ENCODE results near the gene SLC7A8.

Gene SLC7A8

DNA sequence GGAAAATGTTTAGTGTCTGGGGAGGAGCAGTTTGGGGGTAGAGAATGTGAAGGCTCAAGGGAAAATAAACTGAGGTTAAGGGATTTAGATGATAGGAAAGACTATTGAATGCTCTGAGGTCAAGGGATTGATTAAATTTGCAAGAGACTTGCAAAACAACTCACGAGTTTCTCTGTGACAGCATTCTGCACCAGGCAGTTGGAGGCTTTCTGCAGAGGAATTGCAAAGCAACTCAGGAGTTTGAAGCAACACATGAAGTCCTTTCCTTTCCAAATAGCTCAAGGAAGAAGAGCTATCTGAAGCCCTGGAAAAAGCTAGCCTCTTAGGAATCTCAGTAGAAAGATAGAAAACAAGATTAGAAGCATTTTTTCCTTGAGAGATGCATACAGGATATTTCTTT lies 23.9 kb downstream of the SLC7A8 start:
- no peaks in the 10 kb centered on the region for H3K36me3 ChIP-seq (ENCODE audit: control insufficient read depth in 2 of 2, insufficient read depth in 1 of 2, low read length in 2 of 2)
- peaks cover 2% of the 10 kb centered on the region; the same call in 1 of the 2 replicates for H3K4me1 ChIP-seq (ENCODE audit: control insufficient read depth, insufficient read depth, low read length)
- ChIA-PET CTCF (interaction anchor here (1.4 to 1.9 kb wide), 2 partner anchors 38 to 39 kb away, joined by 8 read pairs; no protein-coding TSS in a partner anchor), POLR2A (no interaction called here)
- no peak overlapping the region for H3K4me3 ChIP-seq (ENCODE audit: low read depth, low read length)
- no peaks in the 10 kb centered on the region for H3K9me3 ChIP-seq (ENCODE audit: control insufficient read depth, insufficient read depth, low read depth, low read length)
- TF ChIP-seq ZBTB17 (tag by site-specific recombination; IDR thresholded peaks at IDR 0.05) (no peak), ZNF677 (tag by site-specific recombination; IDR thresholded peaks at IDR 0.05) (no peak), ZNF174 (tag by site-specific recombination; IDR thresholded peaks at IDR 0.05) (no peak), ZNF404 (tag by site-specific recombination; IDR thresholded peaks at IDR 0.05) (no peak), YY2 (tag by site-specific recombination; IDR thresholded peaks at IDR 0.05) (no peak), HOXA7 (CRISPR knock-in tag; IDR thresholded peaks at IDR 0.05; ENCODE audit: borderline replicate concordance) (no peak), ZNF366 (tag by site-specific recombination; conservative IDR thresholded peaks at IDR 0.05) (no peak), ZNF629 (tag by site-specific recombination; IDR thresholded peaks at IDR 0.05) (no peak), MYNN (tag by site-specific recombination; IDR thresholded peaks at IDR 0.05; ENCODE audit: borderline replicate concordance) (no peak), REPIN1 (tag by site-specific recombination; IDR thresholded peaks at IDR 0.05; ENCODE audit: low read depth) (no peak)
- TF ChIP-seq, protein P1, sequence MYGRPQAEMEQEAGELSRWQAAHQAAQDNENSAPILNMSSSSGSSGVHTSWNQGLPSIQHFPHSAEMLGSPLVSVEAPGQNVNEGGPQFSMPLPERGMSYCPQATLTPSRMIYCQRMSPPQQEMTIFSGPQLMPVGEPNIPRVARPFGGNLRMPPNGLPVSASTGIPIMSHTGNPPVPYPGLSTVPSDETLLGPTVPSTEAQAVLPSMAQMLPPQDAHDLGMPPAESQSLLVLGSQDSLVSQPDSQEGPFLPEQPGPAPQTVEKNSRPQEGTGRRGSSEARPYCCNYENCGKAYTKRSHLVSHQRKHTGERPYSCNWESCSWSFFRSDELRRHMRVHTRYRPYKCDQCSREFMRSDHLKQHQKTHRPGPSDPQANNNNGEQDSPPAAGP (tag by site-specific recombination; IDR thresholded peaks at IDR 0.05), result no peak
- TF ChIP-seq, protein P2, sequence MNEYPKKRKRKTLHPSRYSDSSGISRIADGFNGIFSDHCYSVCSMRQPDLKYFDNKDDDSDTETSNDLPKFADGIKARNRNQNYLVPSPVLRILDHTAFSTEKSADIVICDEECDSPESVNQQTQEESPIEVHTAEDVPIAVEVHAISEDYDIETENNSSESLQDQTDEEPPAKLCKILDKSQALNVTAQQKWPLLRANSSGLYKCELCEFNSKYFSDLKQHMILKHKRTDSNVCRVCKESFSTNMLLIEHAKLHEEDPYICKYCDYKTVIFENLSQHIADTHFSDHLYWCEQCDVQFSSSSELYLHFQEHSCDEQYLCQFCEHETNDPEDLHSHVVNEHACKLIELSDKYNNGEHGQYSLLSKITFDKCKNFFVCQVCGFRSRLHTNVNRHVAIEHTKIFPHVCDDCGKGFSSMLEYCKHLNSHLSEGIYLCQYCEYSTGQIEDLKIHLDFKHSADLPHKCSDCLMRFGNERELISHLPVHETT (tag by site-specific recombination; IDR thresholded peaks at IDR 0.05), result no peak
- TF ChIP-seq, protein P3, sequence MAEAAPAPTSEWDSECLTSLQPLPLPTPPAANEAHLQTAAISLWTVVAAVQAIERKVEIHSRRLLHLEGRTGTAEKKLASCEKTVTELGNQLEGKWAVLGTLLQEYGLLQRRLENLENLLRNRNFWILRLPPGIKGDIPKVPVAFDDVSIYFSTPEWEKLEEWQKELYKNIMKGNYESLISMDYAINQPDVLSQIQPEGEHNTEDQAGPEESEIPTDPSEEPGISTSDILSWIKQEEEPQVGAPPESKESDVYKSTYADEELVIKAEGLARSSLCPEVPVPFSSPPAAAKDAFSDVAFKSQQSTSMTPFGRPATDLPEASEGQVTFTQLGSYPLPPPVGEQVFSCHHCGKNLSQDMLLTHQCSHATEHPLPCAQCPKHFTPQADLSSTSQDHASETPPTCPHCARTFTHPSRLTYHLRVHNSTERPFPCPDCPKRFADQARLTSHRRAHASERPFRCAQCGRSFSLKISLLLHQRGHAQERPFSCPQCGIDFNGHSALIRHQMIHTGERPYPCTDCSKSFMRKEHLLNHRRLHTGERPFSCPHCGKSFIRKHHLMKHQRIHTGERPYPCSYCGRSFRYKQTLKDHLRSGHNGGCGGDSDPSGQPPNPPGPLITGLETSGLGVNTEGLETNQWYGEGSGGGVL (tag by site-specific recombination; IDR thresholded peaks at IDR 0.05), result no peak
- TF ChIP-seq, protein P4, sequence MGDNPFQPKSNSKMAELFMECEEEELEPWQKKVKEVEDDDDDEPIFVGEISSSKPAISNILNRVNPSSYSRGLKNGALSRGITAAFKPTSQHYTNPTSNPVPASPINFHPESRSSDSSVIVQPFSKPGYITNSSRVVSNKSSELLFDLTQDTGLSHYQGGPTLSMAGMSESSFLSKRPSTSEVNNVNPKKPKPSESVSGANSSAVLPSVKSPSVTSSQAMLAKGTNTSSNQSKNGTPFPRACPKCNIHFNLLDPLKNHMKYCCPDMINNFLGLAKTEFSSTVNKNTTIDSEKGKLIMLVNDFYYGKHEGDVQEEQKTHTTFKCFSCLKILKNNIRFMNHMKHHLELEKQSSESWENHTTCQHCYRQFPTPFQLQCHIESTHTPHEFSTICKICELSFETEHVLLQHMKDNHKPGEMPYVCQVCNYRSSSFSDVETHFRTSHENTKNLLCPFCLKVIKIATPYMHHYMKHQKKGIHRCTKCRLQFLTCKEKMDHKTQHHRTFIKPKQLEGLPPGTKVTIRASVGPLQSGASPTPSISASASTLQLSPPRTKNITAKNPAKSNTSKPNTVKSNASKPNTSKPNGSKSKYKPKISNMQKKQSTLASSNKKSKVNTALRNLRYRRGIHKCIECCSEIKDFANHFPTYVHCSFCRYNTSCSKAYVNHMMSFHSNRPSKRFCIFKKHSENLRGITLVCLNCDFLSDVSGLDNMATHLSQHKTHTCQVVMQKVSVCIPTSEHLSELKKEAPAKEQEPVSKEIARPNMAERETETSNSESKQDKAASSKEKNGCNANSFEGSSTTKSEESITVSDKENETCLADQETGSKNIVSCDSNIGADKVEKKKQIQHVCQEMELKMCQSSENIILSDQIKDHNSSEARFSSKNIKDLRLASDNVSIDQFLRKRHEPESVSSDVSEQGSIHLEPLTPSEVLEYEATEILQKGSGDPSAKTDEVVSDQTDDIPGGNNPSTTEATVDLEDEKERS (tag by site-specific recombination; IDR thresholded peaks at IDR 0.05), result no peak
- no peak overlapping the region for H3K27ac ChIP-seq (ENCODE audit: extremely low read depth, low read depth, low read length)

DNA sequence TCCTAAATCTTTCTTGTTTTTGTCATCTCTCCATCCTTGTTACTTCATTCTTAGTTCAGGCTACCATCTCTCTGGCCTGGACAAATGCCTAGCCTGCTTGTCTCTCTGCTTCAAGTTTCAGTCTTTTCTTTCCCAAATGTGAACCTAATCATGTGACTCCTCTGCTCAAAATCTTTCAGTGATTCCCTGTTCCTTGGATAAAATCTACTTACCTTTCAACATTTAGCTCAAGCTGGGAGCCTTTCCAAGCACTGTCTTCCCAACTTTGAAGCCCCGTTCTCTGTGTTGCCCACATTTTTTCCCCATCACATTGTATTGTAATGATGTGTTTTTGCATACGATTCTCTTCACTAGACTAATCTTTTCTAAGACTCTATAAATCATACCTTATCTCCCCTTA lies 24.7 kb downstream of the SLC7A8 start:
- ChIA-PET POLR2A (no interaction called here), CTCF (interaction anchor here (1.4 kb wide), 1 partner anchor 37 kb away, joined by 8 read pairs; no protein-coding TSS in a partner anchor)
- H3K36me3 ChIP-seq (ENCODE audit: control insufficient read depth in 2 of 2, insufficient read depth in 1 of 2, low read length in 2 of 2), result no peaks in the 10 kb centered on the region
- no peaks in the 10 kb centered on the region for H3K9me3 ChIP-seq (ENCODE audit: control insufficient read depth, insufficient read depth, low read depth, low read length)
- no peak overlapping the region for H3K27ac ChIP-seq (ENCODE audit: extremely low read depth, low read depth, low read length)
- peaks cover 2% of the 10 kb centered on the region; the same call in 1 of the 2 replicates for H3K4me1 ChIP-seq (ENCODE audit: control insufficient read depth, insufficient read depth, low read length)
- H3K4me3 ChIP-seq (ENCODE audit: low read depth, low read length), result no peak overlapping the region
- TF ChIP-seq, protein P5, sequence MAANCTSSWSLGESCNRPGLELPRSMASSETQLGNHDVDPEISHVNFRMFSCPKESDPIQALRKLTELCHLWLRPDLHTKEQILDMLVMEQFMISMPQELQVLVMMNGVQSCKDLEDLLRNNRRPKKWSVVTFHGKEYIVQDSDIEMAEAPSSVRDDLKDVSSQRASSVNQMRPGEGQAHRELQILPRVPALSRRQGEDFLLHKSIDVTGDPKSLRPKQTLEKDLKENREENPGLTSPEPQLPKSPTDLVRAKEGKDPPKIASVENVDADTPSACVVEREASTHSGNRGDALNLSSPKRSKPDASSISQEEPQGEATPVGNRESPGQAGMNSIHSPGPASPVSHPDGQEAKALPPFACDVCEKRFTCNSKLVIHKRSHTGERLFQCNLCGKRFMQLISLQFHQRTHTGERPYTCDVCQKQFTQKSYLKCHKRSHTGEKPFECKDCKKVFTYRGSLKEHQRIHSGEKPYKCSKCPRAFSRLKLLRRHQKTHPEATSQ (tag by site-specific recombination; IDR thresholded peaks at IDR 0.05), result no peak
- TF ChIP-seq ZNF548 (tag by site-specific recombination; IDR thresholded peaks at IDR 0.05) (no peak), ZNF610 (tag by site-specific recombination; IDR thresholded peaks at IDR 0.05; ENCODE audit: borderline replicate concordance) (no peak), ZNF837 (tag by site-specific recombination; IDR thresholded peaks at IDR 0.05) (no peak), ZBTB48 (tag by site-specific recombination; IDR thresholded peaks at IDR 0.05) (no peak), ZNF76 (tag by site-specific recombination; IDR thresholded peaks at IDR 0.05; ENCODE audit: borderline replicate concordance, low read depth) (no peak), TRIM28 (IDR thresholded peaks at IDR 0.05; ENCODE audit: borderline replicate concordance, low read length) (no peak)
- TF ChIP-seq, protein P6, sequence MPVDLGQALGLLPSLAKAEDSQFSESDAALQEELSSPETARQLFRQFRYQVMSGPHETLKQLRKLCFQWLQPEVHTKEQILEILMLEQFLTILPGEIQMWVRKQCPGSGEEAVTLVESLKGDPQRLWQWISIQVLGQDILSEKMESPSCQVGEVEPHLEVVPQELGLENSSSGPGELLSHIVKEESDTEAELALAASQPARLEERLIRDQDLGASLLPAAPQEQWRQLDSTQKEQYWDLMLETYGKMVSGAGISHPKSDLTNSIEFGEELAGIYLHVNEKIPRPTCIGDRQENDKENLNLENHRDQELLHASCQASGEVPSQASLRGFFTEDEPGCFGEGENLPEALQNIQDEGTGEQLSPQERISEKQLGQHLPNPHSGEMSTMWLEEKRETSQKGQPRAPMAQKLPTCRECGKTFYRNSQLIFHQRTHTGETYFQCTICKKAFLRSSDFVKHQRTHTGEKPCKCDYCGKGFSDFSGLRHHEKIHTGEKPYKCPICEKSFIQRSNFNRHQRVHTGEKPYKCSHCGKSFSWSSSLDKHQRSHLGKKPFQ (tag by site-specific recombination; IDR thresholded peaks at IDR 0.05), result no peak
